CD14-positive monocyte (primary cell): ENCODE results near the gene PHOSPHO2. TPM values are rescaled to one million over a fixed set of nuclear protein-coding genes. Genes with fewer than 3 reads are reported as not detected.

Experiments used
- DNase-seq, 3 donors: peaks; one replicate each; pipeline ENCODE4 v3.0.0-alpha.2; 2011 to 2022
- H2AFZ ChIP-seq: 2 replicates; pipeline ENCODE4 v1.6.0; 2012; ENCODE audit warnings: mild to moderate bottlenecking, low read depth, low read length, inconsistent platforms; ENCODE audit not compliant: insufficient read depth, poor library complexity, severe bottlenecking
- H3K27ac ChIP-seq, 2 donors: 1 replicate in 1 of 2; 2 replicates in 1 of 2; pipeline ENCODE4 v1.5.1; 2012 to 2013; ENCODE audit warnings: low read length in 2 of 2, control low read depth in 1 of 2, inconsistent platforms in 1 of 2, low read depth in 1 of 2, mild to moderate bottlenecking in 1 of 2
- H3K27me3 ChIP-seq, 2 donors: one replicate each; pipeline versions ENCODE4 v1.6.0 to v1.6.1; 2011 to 2013; ENCODE audit warnings: low read length in 2 of 2; ENCODE audit not compliant: control insufficient read depth in 2 of 2, insufficient read depth in 2 of 2
- H3K36me3 ChIP-seq, 2 donors: replicated peaks in 1 of 2; 1 replicate in 1 of 2; 2 replicates in 1 of 2; pipeline versions ENCODE4 v1.5.1 to v1.6.1; 2012 to 2013; ENCODE audit warnings: low read length in 2 of 2, control low read depth in 1 of 2, inconsistent platforms in 1 of 2, mild to moderate bottlenecking in 1 of 2; ENCODE audit not compliant: insufficient read depth in 2 of 2, control insufficient read depth in 1 of 2
- H3K4me1 ChIP-seq, 2 donors: 1 replicate in 1 of 2; 2 replicates in 1 of 2; pipeline versions ENCODE4 v1.5.1 to v1.6.1; 2012 to 2013; ENCODE audit warnings: low read length in 2 of 2, control low read depth in 1 of 2, inconsistent platforms in 1 of 2, mild to moderate bottlenecking in 1 of 2, moderate library complexity in 1 of 2; ENCODE audit not compliant: insufficient read depth in 2 of 2, control insufficient read depth in 1 of 2
- H3K4me2 ChIP-seq: replicated peaks from 2 replicates; pipeline ENCODE3; 2012; ENCODE audit warnings: low read length, moderate library complexity, mild to moderate bottlenecking; ENCODE audit not compliant: poor library complexity, severe bottlenecking; ENCODE audit errors: extremely low read depth
- H3K4me3 ChIP-seq, 3 experiments: fragments of 200-600 bp in 1 of 3; sonication (generic) in 1 of 3; replicated peaks in 1 of 3; 1 replicate in 2 of 3; 2 replicates in 1 of 3; pipeline ENCODE4 v1.5.1; 2011 to 2013; ENCODE audit warnings: low read length in 3 of 3, mild to moderate bottlenecking in 3 of 3, control low read depth in 2 of 3, low read depth in 2 of 3, inconsistent platforms in 1 of 3, moderate library complexity in 1 of 3
- H3K79me2 ChIP-seq: 2 replicates; pipeline ENCODE4 v1.6.0; 2012; ENCODE audit warnings: mild to moderate bottlenecking, control low read depth, inconsistent platforms, low read length, moderate library complexity; ENCODE audit not compliant: insufficient read depth
- H3K9ac ChIP-seq: 2 replicates; pipeline ENCODE4 v1.6.0; 2017; ENCODE audit warnings: low read length, mild to moderate bottlenecking; ENCODE audit not compliant: insufficient read depth, poor library complexity, severe bottlenecking
- H3K9me3 ChIP-seq, 2 donors: replicated peaks in 1 of 2; 1 replicate in 1 of 2; 2 replicates in 1 of 2; pipeline versions ENCODE4 v1.5.1 to v1.6.1; 2012 to 2013; ENCODE audit warnings: low read length in 2 of 2, control low read depth in 1 of 2; ENCODE audit not compliant: control insufficient read depth in 1 of 2, insufficient read depth in 1 of 2
- H4K20me1 ChIP-seq: 2 replicates; pipeline ENCODE4 v1.6.0; 2012; ENCODE audit warnings: mild to moderate bottlenecking, low read length, control low read depth, moderate library complexity; ENCODE audit not compliant: insufficient read depth
- H3K27ac Mint-ChIP-seq, 7 donors: one replicate each; pipeline ENCODE4 v1.8.0; 2020; ENCODE audit warnings: mild to moderate bottlenecking in 7 of 7, mixed read lengths in 7 of 7, moderate library complexity in 6 of 7, inconsistent platforms in 2 of 7
- H3K27me3 Mint-ChIP-seq, 3 donors: one replicate each; pipeline ENCODE4 v1.8.0; 2021 to 2022; ENCODE audit warnings: low read depth in 3 of 3, mild to moderate bottlenecking in 3 of 3, mixed read lengths in 3 of 3, moderate library complexity in 3 of 3, inconsistent platforms in 1 of 3
- H3K36me3 Mint-ChIP-seq, 2 donors: one replicate each; pipeline ENCODE4 v1.8.0; 2020; ENCODE audit warnings: mixed read lengths in 2 of 2, inconsistent platforms in 1 of 2, mild to moderate bottlenecking in 1 of 2
- H3K4me1 Mint-ChIP-seq: one replicate; pipeline ENCODE4 v1.8.0; 2020; ENCODE audit warnings: mild to moderate bottlenecking, mixed read lengths
- H3K4me3 Mint-ChIP-seq, 2 donors: one replicate each; pipeline ENCODE4 v1.8.0; 2020; ENCODE audit warnings: mild to moderate bottlenecking in 2 of 2, mixed read lengths in 2 of 2, moderate library complexity in 1 of 2
- H3K9me3 Mint-ChIP-seq, 7 donors: one replicate each; pipeline ENCODE4 v1.8.0; 2020 to 2022; ENCODE audit warnings: mixed read lengths in 7 of 7, mild to moderate bottlenecking in 6 of 7, moderate library complexity in 6 of 7, inconsistent platforms in 2 of 7
- CTCF ChIP-seq: fragments of 200-600 bp; IDR thresholded peaks from one replicate; pipeline ENCODE4 v1.8.0; 2022; ENCODE audit warnings: antibody characterized with exemption, mild to moderate bottlenecking
- whole genome bisulfite sequencing: methylation state at CpG from one replicate; pipeline ENCODE4 v1.1.5; 2013; ENCODE audit warnings: missing lambda C conversion rate; ENCODE audit not compliant: insufficient coverage; 5-methylcytosine and 5-hydroxymethylcytosine counted together
- intact Hi-C, 2 donors: fragments of 100-400 bp; cut with micrococcal nuclease; formaldehyde crosslinking; loops; one replicate each; pipeline versions ENCODE4 v1.15.0 to v1.15.1; 2023
- polyA plus RNA-seq, 3 donors: library from polyadenylated mRNA; depleted of rRNA in 1 of 3; unstranded in 2 of 3; stranded (reverse) in 1 of 3; fragments of 300-500 nt in 2 of 3; fragments of >200 nt in 1 of 3; fragmentation: Illumina TruSeq in 2 of 3; gene quantifications; 1 replicate in 2 of 3; 2 replicates in 1 of 3; pipeline ENCODE4 v1.2.3, GENCODE V29; 2012 to 2021

PHOSPHO2 gene
- polyA plus RNA-seq, 3 donors = 0.53 to 1.2 (median 0.74) TPM

GRCh38 chr2:169711751-169712509 lies 17.7 kb downstream of the PHOSPHO2 start:
- Histone ChIP-seq H3K4me2 (no peak overlapping the region), H3K27ac (no peak overlapping the region), H3K27me3 (no peaks in the 10 kb centered on the region), H3K9me3 (peaks cover 0 to 3% of the 10 kb centered on the region in 2 donors), H3K79me2 (no peaks in the 10 kb centered on the region), H2AFZ (no peak overlapping the region), H3K4me1 (no peaks in the 10 kb centered on the region), H3K36me3 (no peaks in the 10 kb centered on the region), H3K9ac (no peak overlapping the region), H3K4me3 (no peak overlapping the region), H4K20me1 (no peaks in the 10 kb centered on the region)
- intact Hi-C loops = no loop called here
- DNase-seq = no peak
- Mint-ChIP-seq H3K27ac (peak overlapping the region in 1 of 7 donors; percentile 11), H3K9me3 (peaks cover 0 to 4% (median 0%) of the 10 kb centered on the region in 7 donors), H3K4me3 (no peak overlapping the region), H3K27me3 (peaks cover 0 to 5% (median 0%) of the 10 kb centered on the region in 3 donors), H3K4me1 (peaks cover 3% of the 10 kb centered on the region), H3K36me3 (no peaks in the 10 kb centered on the region)
- WGBS = 100% methylated on average over 1 of the region's 7 CpGs
- no peak for TF ChIP-seq CTCF

GRCh38 chr2:169712791-169713227 lies 18.5 kb downstream of the PHOSPHO2 start:
- peaks cover 0 to 3% of the 10 kb centered on the region in 2 donors for H3K9me3 ChIP-seq
- WGBS = 100% methylated on average over 7 of the region's 9 CpGs
- H3K9ac ChIP-seq = no peak overlapping the region
- H3K27me3 ChIP-seq = no peaks in the 10 kb centered on the region
- intact Hi-C loops = no loop called here
- no peak for DNase-seq
- peaks cover 0 to 4% (median 0%) of the 10 kb centered on the region in 3 donors for H3K27me3 Mint-ChIP-seq
- no peaks in the 10 kb centered on the region for H3K36me3 Mint-ChIP-seq
- no peak for TF ChIP-seq CTCF
- H3K9me3 Mint-ChIP-seq = peaks cover 0 to 4% (median 0%) of the 10 kb centered on the region in 7 donors
- H3K27ac Mint-ChIP-seq = no peak overlapping the region
- H3K79me2 ChIP-seq = no peaks in the 10 kb centered on the region
- peaks cover 3% of the 10 kb centered on the region for H3K4me1 Mint-ChIP-seq
- no peaks in the 10 kb centered on the region for H4K20me1 ChIP-seq
- no peak overlapping the region for H3K4me3 Mint-ChIP-seq
- no peak overlapping the region for H3K4me3 ChIP-seq
- H3K4me1 ChIP-seq = no peaks in the 10 kb centered on the region
- no peak overlapping the region for H3K27ac ChIP-seq
- no peaks in the 10 kb centered on the region for H3K36me3 ChIP-seq
- no peak overlapping the region for H2AFZ ChIP-seq
- no peak overlapping the region for H3K4me2 ChIP-seq
